HepG2 (cell line): ENCODE data around the gene PIGL.

ENCODE experiments used
- ATF6 ChIP-seq: sonication (generic); formaldehyde crosslinking; conservative IDR thresholded peaks from 2 replicates; pipeline ENCODE4 v1.4.0; 2020; ENCODE audit warnings: missing genetic modification reagents
- BRCA1 ChIP-seq: sonication (generic); formaldehyde crosslinking; IDR thresholded peaks from 2 replicates; pipeline ENCODE4 v1.4.0; 2020; ENCODE audit warnings: missing genetic modification reagents
- CTCF ChIP-seq: sonication (generic); formaldehyde crosslinking; IDR thresholded peaks from 2 replicates; pipeline ENCODE4 v1.5.0; 2020; ENCODE audit warnings: mild to moderate bottlenecking, missing genetic modification reagents, moderate library complexity
- EP300 ChIP-seq, 3 experiments: sonication (generic) in 1 of 3; formaldehyde crosslinking in 1 of 3; IDR thresholded peaks; 2 replicates each; pipeline versions ENCODE4 v1.5.1 to v1.6.1; 2011 to 2020; ENCODE audit warnings: low read depth in 2 of 3, low read length in 2 of 3, borderline replicate concordance in 1 of 3, improper control_type of control experiment in 1 of 3, mild to moderate bottlenecking in 1 of 3, missing genetic modification reagents in 1 of 3, moderate library complexity in 1 of 3
- MXD3 ChIP-seq: IDR thresholded peaks from 2 replicates; pipeline ENCODE4 v1.6.1; 2016; ENCODE audit warnings: mild to moderate bottlenecking, missing biosample characterization, missing genetic modification reagents
- SMAD9 ChIP-seq: sonication (generic); formaldehyde crosslinking; IDR thresholded peaks from 2 replicates; pipeline ENCODE4 v1.5.1; 2020; ENCODE audit warnings: mild to moderate bottlenecking, missing genetic modification reagents
- SP1 ChIP-seq, 2 experiments: fragments of 450-650 bp in 1 of 2; sonication (generic) in 1 of 2; formaldehyde crosslinking in 1 of 2; IDR thresholded peaks; 2 replicates each; pipeline versions ENCODE4 v1.4.0 to v1.6.1; 2016 to 2020; ENCODE audit warnings: missing genetic modification reagents in 1 of 2
- ZBTB26 ChIP-seq: IDR thresholded peaks from 2 replicates; pipeline ENCODE4 v1.6.1; 2016; ENCODE audit warnings: missing compliant biosample characterization, missing genetic modification reagents, borderline replicate concordance
- ZBTB46 ChIP-seq: sonication (generic); formaldehyde crosslinking; IDR thresholded peaks from 2 replicates; pipeline ENCODE4 v1.4.0; 2020; ENCODE audit warnings: mild to moderate bottlenecking, missing genetic modification reagents, borderline replicate concordance
- ZNF318 ChIP-seq: sonication (generic); formaldehyde crosslinking; IDR thresholded peaks from 2 replicates; pipeline ENCODE4 v1.4.0; 2020; ENCODE audit warnings: mild to moderate bottlenecking, missing genetic modification reagents
- ZNF564 ChIP-seq: sonication (generic); formaldehyde crosslinking; IDR thresholded peaks from 2 replicates; pipeline ENCODE4 v1.8.1; 2023; ENCODE audit warnings: mild to moderate bottlenecking, missing genetic modification reagents

- no peak for TF ChIP-seq ATF6 (CRISPR knock-in tag)
- no peak for TF ChIP-seq SMAD9 (CRISPR knock-in tag)
- TF ChIP-seq CTCF (CRISPR knock-in tag) = no peak
- TF ChIP-seq ZBTB46 (CRISPR knock-in tag) = no peak
- no peak for TF ChIP-seq ZNF318 (CRISPR knock-in tag)
- no peak for TF ChIP-seq BRCA1
- TF ChIP-seq SP1 (IDR thresholded peaks at IDR 0.05) = no peak
- no peak for TF ChIP-seq SP1 (CRISPR knock-in tag; IDR thresholded peaks at IDR 0.05)
- TF ChIP-seq MXD3 = no peak
- TF ChIP-seq ZBTB26 (CRISPR knock-in tag) = no peak
- no peak for TF ChIP-seq ZNF564 (CRISPR knock-in tag)
- no peak for TF ChIP-seq EP300 (IDR thresholded peaks at IDR 0.05; ENCODE audit: low read depth in 2 of 2, low read length in 2 of 2)
- TF ChIP-seq EP300 (CRISPR knock-in tag; IDR thresholded peaks at IDR 0.05; ENCODE audit: borderline replicate concordance) = no peak
Measured at GRCh38 chr17:16211590-16211989, 5.4 kb upstream of the PIGL start.
